Subcutaneous abdominal adipose tissue (tissue), 5 donors: Measurements from ENCODE around the gene FANK1.
"Not testable (repeated sequence)": the region's sequence is repeated elsewhere in the genome, so short reads cannot be mapped to it uniquely, and the experiment has no call there.

ENCODE experiments used
- H3K27ac ChIP-seq: one replicate; pipeline ENCODE4 v1.7.0; 2013; ENCODE audit warnings: low read depth, mild to moderate bottlenecking, inconsistent platforms, low read length, moderate library complexity
- H3K27me3 ChIP-seq, 5 donors: one replicate each; pipeline ENCODE4 v1.7.0; 2013; ENCODE audit warnings: low read length in 5 of 5, inconsistent platforms in 1 of 5; ENCODE audit not compliant: control insufficient read depth in 5 of 5, insufficient read depth in 4 of 5
- H3K36me3 ChIP-seq, 5 donors: one replicate each; pipeline ENCODE4 v1.7.0; 2013; ENCODE audit warnings: low read length in 5 of 5; ENCODE audit not compliant: control insufficient read depth in 5 of 5, insufficient read depth in 5 of 5
- H3K4me1 ChIP-seq, 5 donors: one replicate each; pipeline ENCODE4 v1.7.0; 2013; ENCODE audit warnings: low read length in 5 of 5, mild to moderate bottlenecking in 3 of 5, moderate library complexity in 1 of 5; ENCODE audit not compliant: control insufficient read depth in 5 of 5, insufficient read depth in 5 of 5
- H3K4me3 ChIP-seq, 5 donors: one replicate each; pipeline ENCODE4 v1.7.0; 2013; ENCODE audit warnings: low read length in 5 of 5, low read depth in 1 of 5
- H3K9ac ChIP-seq, 5 donors: one replicate each; pipeline ENCODE4 v1.7.0; 2013; ENCODE audit warnings: low read length in 5 of 5, mild to moderate bottlenecking in 4 of 5, moderate library complexity in 3 of 5
- H3K9me3 ChIP-seq, 5 donors: one replicate each; pipeline ENCODE4 v1.7.0; 2013; ENCODE audit warnings: low read length in 5 of 5; ENCODE audit not compliant: control insufficient read depth in 5 of 5
- donor health status: healthy.
- donor health status: healthy.
- donor health status: healthy.
- donor health status: healthy.
- donor health status: healthy.

FANK1 gene

DNA sequence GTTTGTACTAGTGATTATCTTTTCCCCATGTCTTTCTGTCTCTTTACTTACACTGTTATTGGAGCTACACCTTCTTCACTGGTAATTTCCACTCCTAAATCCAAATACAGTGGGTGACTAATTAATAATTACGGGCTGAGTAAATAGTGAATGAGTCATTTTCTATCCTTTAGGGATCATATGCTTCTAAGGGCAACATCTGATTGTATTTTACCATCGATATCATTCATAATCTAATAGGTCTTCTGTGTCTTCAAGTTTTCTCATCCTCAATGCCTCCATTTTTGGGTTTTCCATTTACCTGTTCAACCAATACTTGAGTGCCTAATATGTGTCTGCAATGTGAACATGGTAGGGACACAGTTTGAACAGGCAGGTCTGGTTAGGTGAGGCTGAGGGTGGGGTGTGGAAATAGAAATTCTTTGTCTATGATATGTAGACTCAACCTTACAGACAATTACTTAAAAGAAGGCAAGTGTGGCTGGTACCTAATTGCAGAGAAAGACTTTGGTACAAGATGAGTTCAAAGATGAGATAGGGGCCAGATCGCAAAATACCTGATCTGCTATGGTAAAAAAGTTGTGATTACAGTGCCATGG, 9.4 kb upstream of the FANK1 start:
- Histone ChIP-seq H3K4me3 (no peak overlapping the region), H3K9ac (no peak overlapping the region), H3K27me3 (no peaks in the 10 kb centered on the region), H3K27ac (no peak overlapping the region), H3K4me1 (no peaks in the 10 kb centered on the region), H3K9me3 (no peaks in the 10 kb centered on the region), H3K36me3 (peaks cover 0 to 14% (median 4%) of the 10 kb centered on the region in 5 donors)

DNA sequence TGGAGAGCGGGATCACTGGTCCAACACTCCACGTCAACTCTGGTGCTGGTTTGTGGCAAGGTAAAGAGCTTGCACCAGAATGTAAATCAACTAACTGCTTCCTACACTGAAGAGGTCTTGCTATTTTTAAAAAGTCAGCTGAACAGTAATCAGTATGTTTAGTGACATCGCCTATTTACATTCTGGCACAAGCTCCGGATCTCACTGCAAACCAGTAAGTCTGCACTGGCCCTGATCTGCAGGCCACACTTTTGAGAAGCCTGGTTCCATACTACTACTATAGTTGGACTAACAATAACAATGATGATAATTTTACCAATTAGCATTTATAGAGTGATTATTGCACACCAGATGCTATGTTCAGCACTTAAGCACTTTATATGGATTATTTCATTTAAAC, 6.9 kb upstream of the FANK1 start:
- not testable (repeated sequence) for H3K36me3 ChIP-seq, H3K4me3 ChIP-seq, H3K27ac ChIP-seq, H3K9me3 ChIP-seq, H3K9ac ChIP-seq, H3K27me3 ChIP-seq, H3K4me1 ChIP-seq

DNA sequence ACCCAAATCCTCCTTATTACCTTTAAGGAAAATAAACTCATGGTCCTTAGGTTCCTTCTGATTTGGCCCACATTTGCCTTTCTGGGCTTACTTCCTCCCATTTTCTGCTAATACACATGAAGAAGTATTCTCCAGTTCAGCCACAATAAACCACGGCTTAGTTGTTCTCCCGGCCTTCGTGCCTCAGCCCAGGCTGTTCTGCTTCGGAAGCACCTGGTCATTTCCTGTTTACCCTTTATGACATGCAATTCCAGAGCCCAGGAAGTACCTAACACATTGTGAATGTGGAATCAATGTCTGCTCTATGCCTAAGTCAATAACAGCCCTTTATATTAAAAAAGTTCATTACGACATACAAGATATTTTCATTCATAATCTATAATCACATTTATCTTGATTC, 4.0 kb upstream of the FANK1 start:
- not testable (repeated sequence) for H3K27me3 ChIP-seq, H3K27ac ChIP-seq, H3K4me3 ChIP-seq, H3K9me3 ChIP-seq, H3K4me1 ChIP-seq, H3K9ac ChIP-seq, H3K36me3 ChIP-seq

DNA sequence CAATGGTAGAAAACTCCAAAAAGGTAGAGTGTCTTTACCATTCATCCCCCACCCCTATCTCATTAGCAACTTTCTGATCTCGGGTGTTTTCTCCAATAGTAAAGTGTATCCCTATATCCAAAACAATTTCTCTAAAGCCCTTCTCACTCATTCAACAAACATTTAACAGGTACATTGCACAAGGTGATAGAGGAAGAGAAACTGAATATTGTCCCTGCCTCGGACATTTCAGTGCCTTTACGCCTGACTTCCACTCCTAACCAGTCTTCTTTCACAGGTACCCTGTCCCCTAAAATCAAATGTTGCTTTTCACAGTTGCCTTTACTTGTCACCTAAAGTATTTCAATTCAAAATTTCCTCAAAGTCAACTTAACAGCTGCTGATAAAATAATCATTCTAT, 2.2 kb upstream of the FANK1 start:
- H3K27ac ChIP-seq, H3K4me3 ChIP-seq, H3K9ac ChIP-seq, H3K27me3 ChIP-seq, H3K9me3 ChIP-seq, H3K36me3 ChIP-seq, H3K4me1 ChIP-seq: not testable (repeated sequence)

DNA sequence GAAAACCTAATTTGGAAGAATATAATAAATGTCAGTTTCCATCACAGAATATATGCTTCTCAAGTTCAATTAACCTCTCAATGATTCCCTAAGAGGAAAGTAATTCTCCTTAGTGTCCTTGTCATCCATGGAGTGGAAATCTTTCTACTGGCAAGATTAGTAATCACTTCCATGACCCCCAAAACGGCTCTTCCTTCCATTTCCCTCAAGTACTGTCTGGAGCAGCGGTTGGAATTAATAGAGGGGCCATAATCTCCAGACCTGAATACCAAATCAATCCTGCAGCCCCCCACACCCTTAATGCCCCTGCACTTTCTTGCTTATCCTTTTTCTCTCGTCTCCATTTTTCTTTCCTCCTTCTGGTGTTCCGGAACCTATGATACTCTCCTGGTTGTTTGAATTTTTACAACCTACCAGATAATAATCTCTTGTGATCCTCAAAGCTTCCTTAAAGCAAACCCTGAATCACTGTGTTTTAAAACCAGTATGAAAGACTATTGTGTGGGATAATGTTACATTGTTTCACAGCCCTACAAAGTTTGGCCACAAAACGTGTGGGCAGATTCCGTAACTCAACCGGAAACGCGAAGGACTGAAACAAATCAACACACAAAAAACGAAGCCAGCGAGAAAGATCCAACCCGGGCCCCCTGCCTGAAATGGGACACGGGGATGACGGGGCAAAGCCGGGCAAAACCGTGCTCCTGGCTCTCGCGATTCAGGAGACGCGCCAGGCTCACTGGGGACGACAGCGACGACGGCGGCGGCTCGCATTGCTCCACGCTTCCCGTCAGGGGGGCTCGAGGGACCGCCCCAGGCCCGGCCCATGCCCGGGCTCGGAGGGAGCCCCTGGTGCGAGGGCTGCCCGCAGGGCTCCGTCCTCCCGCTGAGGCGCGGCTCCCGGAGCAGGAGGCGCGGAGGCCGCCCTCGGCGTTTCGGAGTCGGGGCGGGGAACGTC, 955 bp upstream of the FANK1 start:
- peak overlapping the region; percentile 67 to 84 (median 82) for H3K9ac ChIP-seq
- peak overlapping the region; percentile 72 for H3K27ac ChIP-seq
- H3K9me3 ChIP-seq, H3K36me3 ChIP-seq, H3K27me3 ChIP-seq, H3K4me1 ChIP-seq: not testable (repeated sequence)
- H3K4me3 ChIP-seq, result peak overlapping the region; percentile 68 to 83 (median 71)

DNA sequence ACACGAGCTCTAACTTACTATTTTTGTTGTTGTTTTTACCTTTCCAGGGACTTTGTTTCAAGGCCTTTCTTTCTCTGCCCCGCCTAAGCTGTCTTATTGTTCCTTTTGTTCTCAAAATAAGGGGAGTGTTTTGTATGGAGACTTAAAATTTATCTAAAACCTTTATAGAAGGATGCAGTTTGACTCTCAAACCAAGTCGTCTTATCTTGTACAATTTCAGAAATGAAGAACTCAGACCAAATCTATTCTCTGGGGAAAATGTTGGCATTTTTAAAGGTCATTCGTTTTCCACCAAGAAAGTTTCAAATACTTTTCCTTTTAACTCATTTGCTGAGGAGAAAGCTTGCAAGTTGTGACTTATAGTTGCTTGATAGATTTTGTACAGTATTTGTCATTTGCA, 953 bp downstream of the FANK1 start:
- H3K36me3 ChIP-seq, H3K4me1 ChIP-seq, H3K9me3 ChIP-seq, H3K27ac ChIP-seq, H3K27me3 ChIP-seq, H3K9ac ChIP-seq: not testable (repeated sequence)
- peak overlapping the region in 1 of 5 donors; percentile 76 for H3K4me3 ChIP-seq

DNA sequence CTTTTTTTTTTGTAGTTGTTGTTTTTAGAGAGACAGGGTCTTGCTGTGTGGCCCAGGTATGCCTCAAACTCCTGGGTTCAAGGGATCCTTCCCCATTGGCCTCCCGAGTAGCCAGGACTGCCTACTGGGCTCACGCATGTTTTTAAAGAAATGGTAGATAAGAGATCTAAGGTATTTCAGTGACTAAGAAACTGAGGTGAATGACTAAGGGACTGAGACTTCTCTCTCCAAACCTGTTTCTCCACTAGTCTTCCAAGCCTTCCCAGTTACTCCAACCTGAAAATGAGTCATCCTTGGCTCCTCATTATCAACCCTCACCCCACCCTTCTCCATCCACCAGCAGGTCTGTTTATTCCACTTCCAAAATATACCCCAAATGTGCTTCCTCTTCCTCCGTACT, 4.6 kb downstream of the FANK1 start:
- H3K4me1 ChIP-seq, H3K9ac ChIP-seq, H3K27ac ChIP-seq, H3K27me3 ChIP-seq, H3K9me3 ChIP-seq, H3K36me3 ChIP-seq, H3K4me3 ChIP-seq: not testable (repeated sequence)

DNA sequence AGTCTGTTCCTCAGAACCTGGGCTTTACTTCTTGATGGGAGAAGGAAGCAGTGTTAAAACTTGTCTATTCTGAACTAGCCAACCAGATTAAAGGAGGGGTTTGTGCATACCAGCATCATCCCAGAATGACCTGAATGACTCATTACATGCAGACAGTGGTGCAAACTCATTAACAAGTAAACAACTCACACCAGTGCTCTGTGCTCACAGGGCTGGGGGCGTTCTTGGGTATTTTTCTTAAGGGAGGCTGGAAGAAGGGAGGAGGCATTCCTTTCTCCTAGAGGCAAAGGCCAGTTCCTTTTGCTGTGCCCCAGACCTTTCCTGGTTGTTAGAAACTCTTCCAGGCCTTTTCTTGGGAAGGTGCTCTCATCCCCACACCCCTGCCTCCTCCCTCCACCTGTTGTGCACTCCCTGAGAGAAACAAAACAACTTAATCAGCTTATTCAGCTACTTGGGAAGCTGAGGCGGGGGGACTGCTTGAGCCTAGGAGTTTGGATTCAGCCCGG, 6.8 kb downstream of the FANK1 start:
- H3K9ac ChIP-seq, H3K9me3 ChIP-seq, H3K27ac ChIP-seq, H3K4me1 ChIP-seq, H3K36me3 ChIP-seq, H3K4me3 ChIP-seq, H3K27me3 ChIP-seq: not testable (repeated sequence)

DNA sequence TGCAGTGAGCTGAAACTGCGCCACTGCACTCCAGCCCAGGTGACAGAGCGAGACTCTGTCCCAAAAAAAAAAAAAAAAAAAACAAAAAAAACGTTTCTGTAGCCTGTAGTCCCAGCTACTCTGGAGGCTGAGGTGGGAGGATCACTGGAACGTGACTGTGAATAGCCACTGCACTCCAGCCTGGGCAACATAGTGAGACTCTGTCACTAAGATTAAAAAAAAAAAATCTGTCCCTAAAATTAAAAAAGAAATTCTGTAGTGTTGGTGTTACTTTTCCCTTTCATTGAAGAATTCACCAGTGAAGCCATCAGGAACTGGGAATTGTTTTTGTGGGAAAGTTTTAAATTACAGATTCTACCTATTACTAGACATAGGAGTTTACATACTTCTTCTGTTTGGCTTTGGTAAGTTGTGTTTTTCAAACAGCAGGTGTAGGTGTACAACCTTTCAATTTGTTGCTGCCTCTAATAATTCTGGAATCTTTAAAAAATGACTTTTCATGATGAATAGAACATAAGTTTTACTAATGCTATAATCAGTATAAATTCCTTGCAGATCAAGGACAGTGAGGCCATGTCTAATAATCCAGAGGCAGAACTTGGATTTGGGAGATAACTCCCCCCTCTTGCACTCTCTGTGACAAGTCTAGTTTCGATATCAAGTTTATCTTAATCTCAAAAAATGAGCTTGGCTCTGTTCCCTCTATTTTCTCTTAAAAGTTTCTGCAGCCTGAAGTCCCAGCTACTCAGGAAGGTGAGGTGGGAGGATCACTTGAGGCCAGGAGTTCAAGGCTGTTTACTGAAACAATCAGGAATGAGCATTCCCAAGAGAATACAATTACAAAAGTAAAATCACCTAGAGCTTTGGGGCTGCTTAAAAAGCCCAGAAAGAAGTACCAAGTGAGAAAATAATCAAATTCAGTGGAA, 9.0 kb downstream of the FANK1 start:
- H3K27me3 ChIP-seq, H3K9ac ChIP-seq, H3K36me3 ChIP-seq, H3K4me1 ChIP-seq, H3K9me3 ChIP-seq, H3K4me3 ChIP-seq, H3K27ac ChIP-seq: not testable (repeated sequence)

DNA sequence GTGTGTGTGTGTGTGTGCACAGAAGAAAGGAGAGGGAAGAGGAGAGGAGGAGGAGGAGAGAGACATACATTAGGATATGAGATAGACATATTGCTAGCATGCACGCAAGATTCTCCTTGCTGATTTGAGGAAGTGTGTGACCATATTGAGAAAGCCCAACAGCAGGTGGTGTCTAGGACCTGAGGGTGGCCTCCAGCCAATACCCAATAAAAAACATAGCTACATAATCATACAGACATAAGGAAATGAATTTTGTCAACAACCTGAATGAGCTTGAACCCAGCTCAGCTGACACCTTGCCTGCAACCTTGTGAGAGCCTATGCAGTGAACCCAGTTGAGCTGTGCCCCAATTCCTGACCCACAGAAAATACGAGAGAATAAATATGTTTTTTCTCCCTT, 11.2 kb downstream of the FANK1 start:
- not testable (repeated sequence) for H3K27me3 ChIP-seq, H3K27ac ChIP-seq, H3K4me3 ChIP-seq

More for the DNA sequence above, 11.2 kb downstream of the FANK1 start:
- not testable (repeated sequence) for H3K9ac ChIP-seq, H3K4me1 ChIP-seq, H3K9me3 ChIP-seq, H3K36me3 ChIP-seq
